ENCODE measurements around the gene DBN1. TPM values are rescaled to one million over a fixed set of nuclear protein-coding genes. Genes with fewer than 3 reads are reported as not detected.

The DBN1 gene
- total and polyA plus RNA-seq, 9 of the 15 experiments (the other 6 are each of a cell fraction or from before 2014, with no cell fraction given): 0.25 to 87.2 (median 27.9) TPM

GRCh38 chr5:177508837-177509236 is 35.4 kb upstream of the DBN1 start (continued):
- no peak for TF ChIP-seq ARID3B (CRISPR knock-in tag; IDR thresholded peaks at IDR 0.05; ENCODE audit: borderline replicate concordance)
- TF ChIP-seq SREBF1 (IDR thresholded peaks at IDR 0.05; ENCODE audit: borderline replicate concordance, low read depth, low read length): no peak
- TF ChIP-seq DNMT1 (IDR thresholded peaks at IDR 0.05): no peak
- TF ChIP-seq GTF2A2 (tag; IDR thresholded peaks at IDR 0.05): no peak
- TF ChIP-seq CREB1 (IDR thresholded peaks at IDR 0.05): 0 out of 2 replicates have a peak, but pooled peaks have one; percentile 25
- no peak for TF ChIP-seq CREB1 (CRISPR knock-in tag; IDR thresholded peaks at IDR 0.05)
- peak; percentile 51; the same call in 1 of the 2 replicates for TF ChIP-seq MTA2 (IDR thresholded peaks at IDR 0.05; ENCODE audit: low read depth)
- peak; percentile 84 for TF ChIP-seq DPF2 (IDR thresholded peaks at IDR 0.05)
- TF ChIP-seq EGR1 (conservative IDR thresholded peaks at IDR 0.05): peak; percentile 97
- TF ChIP-seq RBM15 (IDR thresholded peaks at IDR 0.05; ENCODE audit: insufficient read depth, low read length): no peak
- peak in 1 of 2 experiments; percentile 41 for TF ChIP-seq E2F6 (IDR thresholded peaks at IDR 0.05; ENCODE audit: borderline replicate concordance in 1 of 2, extremely low read depth in 1 of 2, insufficient read depth in 1 of 2, insufficient read length in 1 of 2, low read depth in 1 of 2, low read length in 1 of 2, poor library complexity in 1 of 2, severe bottlenecking in 1 of 2)
- no peak for TF ChIP-seq ZBTB8A (IDR thresholded peaks at IDR 0.05; ENCODE audit: partially characterized antibody)
- no peak for TF ChIP-seq HEY1 (CRISPR knock-in tag; IDR thresholded peaks at IDR 0.05; ENCODE audit: borderline replicate concordance)
- TF ChIP-seq FUS (optimal IDR thresholded peaks at IDR 0.05; ENCODE audit: low read depth, low read length): no peak
- TF ChIP-seq RHOXF2B (CRISPR knock-in tag; conservative IDR thresholded peaks at IDR 0.05): no peak
- TF ChIP-seq LEF1 (IDR thresholded peaks at IDR 0.05): peak; percentile 58; the same call in 1 of the 2 replicates
- TF ChIP-seq HNRNPL (IDR thresholded peaks at IDR 0.05; ENCODE audit: low read depth, low read length): no peak
- TF ChIP-seq PKNOX1 (IDR thresholded peaks at IDR 0.05): no peak
- TF ChIP-seq ZNF592 (IDR thresholded peaks at IDR 0.05): peak; percentile 21
- no peak for TF ChIP-seq PURB (CRISPR knock-in tag; IDR thresholded peaks at IDR 0.05; ENCODE audit: low read depth)
- no peak for TF ChIP-seq ZNF253 (CRISPR knock-in tag; conservative IDR thresholded peaks at IDR 0.05)
- no peak for TF ChIP-seq BRD4 (IDR thresholded peaks at IDR 0.05)
- TF ChIP-seq CREM (IDR thresholded peaks at IDR 0.05; ENCODE audit: low read depth): peak; percentile 49; the same call in 1 of the 2 replicates

Measured in K562 (cell line).